WTC11 (cell line): Measurements from ENCODE around the gene AGBL1.
"Not testable (repeated sequence)": the region's sequence is repeated elsewhere in the genome, so short reads cannot be mapped to it uniquely, and the experiment has no call there.

Experiments used
- ATF1 ChIP-seq: sonication (generic); formaldehyde crosslinking; IDR thresholded peaks from 2 replicates; pipeline ENCODE4 v1.8.1; 2023; ENCODE audit warnings: mild to moderate bottlenecking, moderate library complexity, missing genetic modification reagents
- ATF2 ChIP-seq: sonication (generic); formaldehyde crosslinking; IDR thresholded peaks from 2 replicates; pipeline ENCODE4 v1.8.1; 2022; ENCODE audit warnings: low read depth, missing genetic modification reagents, borderline replicate concordance
- IRF2 ChIP-seq: sonication (generic); formaldehyde crosslinking; IDR thresholded peaks from 2 replicates; pipeline ENCODE4 v1.8.0; 2022; ENCODE audit warnings: low read depth, missing genetic modification reagents, borderline replicate concordance
- TEAD4 ChIP-seq: sonication (generic); formaldehyde crosslinking; IDR thresholded peaks from 2 replicates; pipeline ENCODE4 v1.8.0; 2022; ENCODE audit warnings: mild to moderate bottlenecking, missing genetic modification reagents
- TF ChIP-seq, protein P1 (sequence below): sonication (generic); formaldehyde crosslinking; IDR thresholded peaks from 2 replicates; pipeline ENCODE4 v1.8.0; 2023; ENCODE audit warnings: missing genetic modification reagents, mild to moderate bottlenecking, borderline replicate concordance
- TF ChIP-seq, protein P2 (sequence below): sonication (generic); formaldehyde crosslinking; IDR thresholded peaks from 2 replicates; pipeline ENCODE4 v1.8.1; 2023; ENCODE audit warnings: mild to moderate bottlenecking, missing genetic modification reagents, borderline replicate concordance

GRCh38 chr15:86465470-86466039 is 385.9 kb downstream of the AGBL1 start:
- not testable (repeated sequence) for TF ChIP-seq ATF2, IRF2, ATF1, TEAD4 (CRISPR knock-in tag)
- TF ChIP-seq, protein P1, sequence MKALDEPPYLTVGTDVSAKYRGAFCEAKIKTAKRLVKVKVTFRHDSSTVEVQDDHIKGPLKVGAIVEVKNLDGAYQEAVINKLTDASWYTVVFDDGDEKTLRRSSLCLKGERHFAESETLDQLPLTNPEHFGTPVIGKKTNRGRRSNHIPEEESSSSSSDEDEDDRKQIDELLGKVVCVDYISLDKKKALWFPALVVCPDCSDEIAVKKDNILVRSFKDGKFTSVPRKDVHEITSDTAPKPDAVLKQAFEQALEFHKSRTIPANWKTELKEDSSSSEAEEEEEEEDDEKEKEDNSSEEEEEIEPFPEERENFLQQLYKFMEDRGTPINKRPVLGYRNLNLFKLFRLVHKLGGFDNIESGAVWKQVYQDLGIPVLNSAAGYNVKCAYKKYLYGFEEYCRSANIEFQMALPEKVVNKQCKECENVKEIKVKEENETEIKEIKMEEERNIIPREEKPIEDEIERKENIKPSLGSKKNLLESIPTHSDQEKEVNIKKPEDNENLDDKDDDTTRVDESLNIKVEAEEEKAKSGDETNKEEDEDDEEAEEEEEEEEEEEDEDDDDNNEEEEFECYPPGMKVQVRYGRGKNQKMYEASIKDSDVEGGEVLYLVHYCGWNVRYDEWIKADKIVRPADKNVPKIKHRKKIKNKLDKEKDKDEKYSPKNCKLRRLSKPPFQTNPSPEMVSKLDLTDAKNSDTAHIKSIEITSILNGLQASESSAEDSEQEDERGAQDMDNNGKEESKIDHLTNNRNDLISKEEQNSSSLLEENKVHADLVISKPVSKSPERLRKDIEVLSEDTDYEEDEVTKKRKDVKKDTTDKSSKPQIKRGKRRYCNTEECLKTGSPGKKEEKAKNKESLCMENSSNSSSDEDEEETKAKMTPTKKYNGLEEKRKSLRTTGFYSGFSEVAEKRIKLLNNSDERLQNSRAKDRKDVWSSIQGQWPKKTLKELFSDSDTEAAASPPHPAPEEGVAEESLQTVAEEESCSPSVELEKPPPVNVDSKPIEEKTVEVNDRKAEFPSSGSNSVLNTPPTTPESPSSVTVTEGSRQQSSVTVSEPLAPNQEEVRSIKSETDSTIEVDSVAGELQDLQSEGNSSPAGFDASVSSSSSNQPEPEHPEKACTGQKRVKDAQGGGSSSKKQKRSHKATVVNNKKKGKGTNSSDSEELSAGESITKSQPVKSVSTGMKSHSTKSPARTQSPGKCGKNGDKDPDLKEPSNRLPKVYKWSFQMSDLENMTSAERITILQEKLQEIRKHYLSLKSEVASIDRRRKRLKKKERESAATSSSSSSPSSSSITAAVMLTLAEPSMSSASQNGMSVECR (CRISPR knock-in tag): not testable (repeated sequence)
- TF ChIP-seq, protein P2, sequence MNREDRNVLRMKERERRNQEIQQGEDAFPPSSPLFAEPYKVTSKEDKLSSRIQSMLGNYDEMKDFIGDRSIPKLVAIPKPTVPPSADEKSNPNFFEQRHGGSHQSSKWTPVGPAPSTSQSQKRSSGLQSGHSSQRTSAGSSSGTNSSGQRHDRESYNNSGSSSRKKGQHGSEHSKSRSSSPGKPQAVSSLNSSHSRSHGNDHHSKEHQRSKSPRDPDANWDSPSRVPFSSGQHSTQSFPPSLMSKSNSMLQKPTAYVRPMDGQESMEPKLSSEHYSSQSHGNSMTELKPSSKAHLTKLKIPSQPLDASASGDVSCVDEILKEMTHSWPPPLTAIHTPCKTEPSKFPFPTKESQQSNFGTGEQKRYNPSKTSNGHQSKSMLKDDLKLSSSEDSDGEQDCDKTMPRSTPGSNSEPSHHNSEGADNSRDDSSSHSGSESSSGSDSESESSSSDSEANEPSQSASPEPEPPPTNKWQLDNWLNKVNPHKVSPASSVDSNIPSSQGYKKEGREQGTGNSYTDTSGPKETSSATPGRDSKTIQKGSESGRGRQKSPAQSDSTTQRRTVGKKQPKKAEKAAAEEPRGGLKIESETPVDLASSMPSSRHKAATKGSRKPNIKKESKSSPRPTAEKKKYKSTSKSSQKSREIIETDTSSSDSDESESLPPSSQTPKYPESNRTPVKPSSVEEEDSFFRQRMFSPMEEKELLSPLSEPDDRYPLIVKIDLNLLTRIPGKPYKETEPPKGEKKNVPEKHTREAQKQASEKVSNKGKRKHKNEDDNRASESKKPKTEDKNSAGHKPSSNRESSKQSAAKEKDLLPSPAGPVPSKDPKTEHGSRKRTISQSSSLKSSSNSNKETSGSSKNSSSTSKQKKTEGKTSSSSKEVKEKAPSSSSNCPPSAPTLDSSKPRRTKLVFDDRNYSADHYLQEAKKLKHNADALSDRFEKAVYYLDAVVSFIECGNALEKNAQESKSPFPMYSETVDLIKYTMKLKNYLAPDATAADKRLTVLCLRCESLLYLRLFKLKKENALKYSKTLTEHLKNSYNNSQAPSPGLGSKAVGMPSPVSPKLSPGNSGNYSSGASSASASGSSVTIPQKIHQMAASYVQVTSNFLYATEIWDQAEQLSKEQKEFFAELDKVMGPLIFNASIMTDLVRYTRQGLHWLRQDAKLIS (CRISPR knock-in tag): not testable (repeated sequence)
